ENCODE results near the gene TTLL4.

The TTLL4 gene

GRCh38 chr2:218783688-218784087, 73.1 kb downstream of the TTLL4 start:
- DNase-seq (ENCODE audit: low spot score) = no peak
- ChIA-PET POLR2A (ENCODE audit: low non-redundant PET) (no interaction called here), CTCF (interaction anchor here (0.6 kb wide), 1 partner anchor 35 kb away, joined by 3 read pairs; no protein-coding TSS in a partner anchor)
- no peak for TF ChIP-seq CTCF (conservative IDR thresholded peaks at IDR 0.05; ENCODE audit: low read depth)
- no peak overlapping the region for H3K27ac ChIP-seq

- no peak for TF ChIP-seq CTCF (conservative IDR thresholded peaks at IDR 0.05; ENCODE audit: low read depth)
- DNase-seq (ENCODE audit: low spot score) = no peak
- POLR2A ChIA-PET (ENCODE audit: low non-redundant PET) = no interaction called here
- CTCF ChIA-PET = no interaction called here
- no peak overlapping the region for H3K27ac ChIP-seq
Measured at GRCh38 chr2:218785103-218785502, 74.5 kb downstream of the TTLL4 start.

GRCh38 chr2:218786133-218786532, 75.5 kb downstream of the TTLL4 start:
- no peak overlapping the region for H3K27ac ChIP-seq
- ChIA-PET CTCF (interaction anchor here (0.6 kb wide), 1 partner anchor 23 kb away, joined by 3 read pairs; no protein-coding TSS in a partner anchor), POLR2A (ENCODE audit: low non-redundant PET) (no interaction called here)
- no peak for DNase-seq (ENCODE audit: low spot score)
- TF ChIP-seq CTCF (conservative IDR thresholded peaks at IDR 0.05; ENCODE audit: low read depth) = no peak

- DNase-seq (ENCODE audit: low spot score) = no peak
- POLR2A ChIA-PET (ENCODE audit: low non-redundant PET) = no interaction called here
- no peak overlapping the region for H3K27ac ChIP-seq
- CTCF ChIA-PET = interaction anchor here (0.6 kb wide), 1 partner anchor 29 kb away, joined by 3 read pairs; no protein-coding TSS in a partner anchor
- TF ChIP-seq CTCF (conservative IDR thresholded peaks at IDR 0.05; ENCODE audit: low read depth) = no peak
Measured at GRCh38 chr2:218788529-218789255, 78.1 kb downstream of the TTLL4 start.

GRCh38 chr2:218792433-218792832, 81.8 kb downstream of the TTLL4 start:
- POLR2A ChIA-PET (ENCODE audit: low non-redundant PET) = no interaction called here
- TF ChIP-seq CTCF (conservative IDR thresholded peaks at IDR 0.05; ENCODE audit: low read depth) = no peak
- CTCF ChIA-PET = no interaction called here
- no peak for DNase-seq (ENCODE audit: low spot score)
- H3K27ac ChIP-seq = no peak overlapping the region

GRCh38 chr2:218796691-218797090, 86.1 kb downstream of the TTLL4 start:
- no peak for DNase-seq (ENCODE audit: low spot score)
- ChIA-PET POLR2A (ENCODE audit: low non-redundant PET) (no interaction called here), CTCF (interaction anchor here (0.6 kb wide), 1 partner anchor 56 kb away, joined by 4 read pairs; no protein-coding TSS in a partner anchor)
- TF ChIP-seq CTCF (conservative IDR thresholded peaks at IDR 0.05; ENCODE audit: low read depth) = no peak
- no peak overlapping the region for H3K27ac ChIP-seq
